ENCODE data around the gene LAMA3.

DNA sequence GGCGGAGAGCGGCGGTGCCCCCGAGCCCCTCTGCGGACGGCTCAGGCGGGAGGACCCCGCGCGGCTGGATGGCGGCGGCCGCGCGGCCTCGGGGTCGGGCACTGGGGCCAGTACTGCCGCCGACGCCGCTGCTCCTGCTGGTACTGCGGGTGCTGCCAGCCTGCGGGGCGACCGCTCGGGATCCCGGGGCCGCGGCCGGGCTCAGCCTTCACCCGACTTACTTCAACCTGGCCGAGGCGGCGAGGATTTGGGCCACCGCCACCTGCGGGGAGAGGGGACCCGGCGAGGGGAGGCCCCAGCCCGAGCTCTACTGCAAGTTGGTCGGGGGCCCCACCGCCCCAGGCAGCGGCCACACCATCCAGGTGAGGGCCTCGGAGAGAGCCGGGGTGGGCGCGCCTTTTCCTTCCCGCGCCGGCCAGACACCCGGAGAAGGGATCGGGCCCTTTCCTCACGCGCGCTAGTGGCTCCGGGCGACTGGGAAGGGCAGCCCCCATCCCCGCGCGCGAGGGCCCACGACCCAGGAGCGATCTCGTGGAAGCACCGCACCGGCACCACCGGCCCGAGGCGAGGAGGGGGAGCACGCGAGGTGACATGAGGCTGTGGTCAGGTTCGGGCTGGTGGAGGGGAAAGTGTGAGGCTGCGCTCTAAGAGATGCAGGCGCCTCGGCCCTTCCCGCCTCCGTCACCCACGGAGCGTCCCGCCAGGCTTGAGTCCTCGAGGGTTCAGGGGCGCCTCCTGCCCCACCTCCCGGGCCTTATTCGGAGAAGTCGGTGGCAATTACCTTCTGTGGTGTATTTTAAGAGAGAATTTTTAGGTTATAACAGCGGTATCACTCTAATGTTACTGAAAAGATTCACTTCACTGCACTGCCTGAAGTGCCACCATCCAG is 607 bp downstream of the LAMA3 start:
- TF ChIP-seq TAF1 (IDR thresholded peaks at IDR 0.05; ENCODE audit: low read depth, low read length) (no peak), POLR2AphosphoS5 (IDR thresholded peaks at IDR 0.05; ENCODE audit: low read depth, low read length) (no peak), SPI1 (IDR thresholded peaks at IDR 0.05; ENCODE audit: low read depth, low read length) (no peak), POLR2A (IDR thresholded peaks at IDR 0.05; ENCODE audit: low read depth, low read length) (no peak), PAX5 (IDR thresholded peaks at IDR 0.05; ENCODE audit: insufficient read depth, low read length, severe bottlenecking) (no peak), POU2F2 (IDR thresholded peaks at IDR 0.05; ENCODE audit: low read depth, low read length) (no peak)

Data from GM12891 (cell line).